ENCODE results near the gene TACR2.

DNA sequence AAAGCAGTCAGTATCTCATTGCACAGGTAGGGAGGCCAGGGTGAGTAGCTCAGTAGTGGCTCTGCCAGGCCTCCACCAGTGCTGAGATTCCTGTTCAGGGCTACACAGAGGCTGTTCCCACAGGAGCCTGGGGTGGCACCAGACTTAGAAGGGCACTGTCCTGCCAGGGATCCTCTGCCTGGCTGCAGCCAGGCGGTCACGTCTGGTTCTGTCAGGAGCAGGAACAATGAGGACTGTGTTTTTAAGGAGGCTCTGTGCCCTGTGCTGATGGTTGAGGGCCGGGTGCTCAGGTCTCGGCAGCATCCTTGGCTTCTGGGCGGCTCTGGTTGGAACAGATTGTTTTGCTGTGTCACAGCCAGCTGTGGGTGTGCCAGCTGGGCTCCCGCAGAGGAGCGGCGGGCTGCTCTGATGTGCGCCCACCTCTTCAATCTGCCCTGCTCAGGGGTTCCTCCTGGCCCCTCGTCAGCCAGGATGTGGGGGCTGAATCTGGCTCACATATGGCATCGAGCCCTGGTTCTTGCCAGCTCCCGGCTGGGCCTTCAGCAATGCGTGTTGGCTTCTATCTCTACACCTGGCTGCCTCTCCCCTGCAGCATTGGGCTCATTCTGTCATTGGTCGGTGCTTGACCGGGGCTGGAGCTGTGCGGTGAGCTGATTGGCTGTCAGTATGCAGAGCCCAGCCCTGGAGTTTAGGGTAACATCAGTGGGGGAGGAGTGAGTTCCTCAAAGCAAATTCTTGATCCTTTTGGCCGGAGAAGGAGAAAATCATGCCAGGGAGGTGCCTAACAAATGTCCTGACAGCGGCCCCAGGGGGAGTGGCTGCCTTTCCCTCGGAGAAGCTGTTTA lies 41.2 kb downstream of the TACR2 start:
- TF ChIP-seq, protein P1, sequence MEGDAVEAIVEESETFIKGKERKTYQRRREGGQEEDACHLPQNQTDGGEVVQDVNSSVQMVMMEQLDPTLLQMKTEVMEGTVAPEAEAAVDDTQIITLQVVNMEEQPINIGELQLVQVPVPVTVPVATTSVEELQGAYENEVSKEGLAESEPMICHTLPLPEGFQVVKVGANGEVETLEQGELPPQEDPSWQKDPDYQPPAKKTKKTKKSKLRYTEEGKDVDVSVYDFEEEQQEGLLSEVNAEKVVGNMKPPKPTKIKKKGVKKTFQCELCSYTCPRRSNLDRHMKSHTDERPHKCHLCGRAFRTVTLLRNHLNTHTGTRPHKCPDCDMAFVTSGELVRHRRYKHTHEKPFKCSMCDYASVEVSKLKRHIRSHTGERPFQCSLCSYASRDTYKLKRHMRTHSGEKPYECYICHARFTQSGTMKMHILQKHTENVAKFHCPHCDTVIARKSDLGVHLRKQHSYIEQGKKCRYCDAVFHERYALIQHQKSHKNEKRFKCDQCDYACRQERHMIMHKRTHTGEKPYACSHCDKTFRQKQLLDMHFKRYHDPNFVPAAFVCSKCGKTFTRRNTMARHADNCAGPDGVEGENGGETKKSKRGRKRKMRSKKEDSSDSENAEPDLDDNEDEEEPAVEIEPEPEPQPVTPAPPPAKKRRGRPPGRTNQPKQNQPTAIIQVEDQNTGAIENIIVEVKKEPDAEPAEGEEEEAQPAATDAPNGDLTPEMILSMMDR (IDR thresholded peaks at IDR 0.05; ENCODE audit: extremely low read depth in 1 of 2, insufficient read depth in 1 of 2, low read depth in 1 of 2, low read length in 2 of 2), result no peak
- TF ChIP-seq, protein P2, sequence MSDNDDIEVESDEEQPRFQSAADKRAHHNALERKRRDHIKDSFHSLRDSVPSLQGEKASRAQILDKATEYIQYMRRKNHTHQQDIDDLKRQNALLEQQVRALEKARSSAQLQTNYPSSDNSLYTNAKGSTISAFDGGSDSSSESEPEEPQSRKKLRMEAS (IDR thresholded peaks at IDR 0.05; ENCODE audit: insufficient read depth, insufficient read length), result no peak
- TF ChIP-seq EZH2 (IDR thresholded peaks at IDR 0.05; ENCODE audit: borderline replicate concordance, low read depth, low read length, severe bottlenecking) (no peak), GATA2 (IDR thresholded peaks at IDR 0.05; ENCODE audit: insufficient read depth, insufficient read length, low read depth, low read length) (no peak), JUN (IDR thresholded peaks at IDR 0.05; ENCODE audit: borderline replicate concordance, insufficient read depth, insufficient read length, low read depth) (no peak), POLR2A (IDR thresholded peaks at IDR 0.05; ENCODE audit: low read depth, low read length) (no peak)

Measured in endothelial cell of umbilical vein (primary cell).